ENCODE results near the gene KLC3. TPM values are rescaled to one million over a fixed set of nuclear protein-coding genes. Genes with fewer than 3 reads are reported as not detected.

Gene KLC3
- total and polyA plus RNA-seq, 2 of the 8 experiments (the other 6 are each of a cell fraction or from before 2014, with no cell fraction given): 1.3 to 2.8 TPM

DNA sequence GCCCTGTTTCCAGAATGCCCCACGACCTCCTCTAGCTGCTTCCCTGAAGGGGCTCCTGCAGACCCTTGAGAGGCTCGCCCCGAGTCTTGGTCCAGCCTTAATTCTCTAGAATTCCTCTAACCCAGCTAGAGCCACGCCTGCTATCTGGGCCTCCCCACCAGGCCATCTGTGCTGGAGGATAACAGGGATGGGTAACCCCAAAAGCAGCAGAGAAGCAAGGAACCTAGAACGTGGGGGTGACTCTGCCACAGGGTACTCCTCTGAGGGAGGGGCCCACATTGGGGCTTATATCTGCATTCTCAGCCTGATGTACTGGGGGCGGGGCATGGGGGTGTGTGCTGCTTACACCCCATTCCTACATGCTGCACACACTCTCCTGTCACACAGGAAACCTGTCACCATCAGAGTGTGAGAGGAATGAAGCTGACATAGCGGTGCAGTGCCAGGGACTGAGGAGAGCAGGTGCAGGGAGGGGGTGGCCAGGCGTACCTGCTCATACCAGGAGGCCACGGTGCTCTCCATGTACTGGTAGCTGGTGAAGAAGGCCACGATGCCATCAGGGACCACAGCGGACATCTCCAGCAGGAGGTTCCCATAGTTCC is 13.8 kb downstream of the KLC3 start:
- Histone ChIP-seq H3K56ac (replicated peaks; ENCODE audit: insufficient read length, low read depth, low read length) (no peak overlapping the region), H3K4me2 (ENCODE audit: insufficient read depth in 1 of 2, low read depth in 2 of 2, low read length in 2 of 2) (no peak overlapping the region), H3K4ac (replicated peaks; ENCODE audit: insufficient read length, low read depth, low read length) (no peak overlapping the region), H3K23me2 (ENCODE audit: low read depth, low read length) (no peaks in the 10 kb centered on the region), H4K5ac (ENCODE audit: insufficient read length, low read depth, low read length) (no peak overlapping the region), H3K18ac (ENCODE audit: extremely low read depth, low read length) (no peak overlapping the region), H4K8ac (ENCODE audit: extremely low read depth, insufficient read depth, low read length) (no peak overlapping the region), H3K79me1 (ENCODE audit: low read depth, low read length) (peaks cover 2% of the 10 kb centered on the region; the same call in 1 of the 2 replicates), H3K23ac (ENCODE audit: insufficient read length) (no peak overlapping the region), H3K4me1 (replicated peaks in 1 of 4; ENCODE audit: control insufficient read depth in 3 of 4, insufficient read depth in 4 of 4, low read length in 3 of 4) (0 out of 7 replicates have a peak, but pooled peaks cover 0 to under 1% (median 0%) of the 10 kb centered on the region in 4 experiments), H2BK5ac (ENCODE audit: low read depth, low read length) (no peak overlapping the region), H4K91ac (replicated peaks; ENCODE audit: insufficient read length, low read length) (no peak overlapping the region), H3K9me3 (ENCODE audit: insufficient read depth in 2 of 2, low read depth in 1 of 2, low read length in 1 of 2) (no peaks in the 10 kb centered on the region), H2BK12ac (ENCODE audit: low read depth, low read length) (no peak overlapping the region), H3K27ac (ENCODE audit: low read depth, low read length) (no peak overlapping the region), H3K14ac (ENCODE audit: insufficient read length) (no peak overlapping the region), H3K4me3 (ENCODE audit: extremely low read depth in 1 of 4, insufficient read depth in 2 of 4, low read depth in 3 of 4, low read length in 4 of 4) (no peak overlapping the region), H2BK20ac (ENCODE audit: low read length) (no peak overlapping the region), H3K9ac (replicated peaks in 1 of 4; ENCODE audit: extremely low read depth in 1 of 4, low read depth in 3 of 4, low read length in 3 of 4) (no peak overlapping the region), H3K79me2 (ENCODE audit: control insufficient read depth in 1 of 2, insufficient read depth in 2 of 2, low read length in 2 of 2) (no peaks in the 10 kb centered on the region), H3K36me3 (ENCODE audit: control insufficient read depth in 2 of 4, insufficient read depth in 4 of 4, low read length in 3 of 4) (peaks cover 23 to 71% (median 57%) of the 10 kb centered on the region in 4 experiments), H3K27me3 (replicated peaks in 1 of 4; ENCODE audit: control insufficient read depth in 3 of 4, extremely low read depth in 1 of 4, insufficient read depth in 3 of 4, low read length in 3 of 4) (no peaks in the 10 kb centered on the region), H2BK120ac (replicated peaks; ENCODE audit: low read depth, low read length) (no peak overlapping the region), H4K20me1 (replicated peaks in 1 of 2; ENCODE audit: control insufficient read depth in 1 of 2, insufficient read depth in 2 of 2, low read length in 2 of 2) (peaks cover 0 to 34% of the 10 kb centered on the region in 2 experiments), H2BK15ac (ENCODE audit: low read length) (no peak overlapping the region), H2AK5ac (ENCODE audit: low read depth, low read length) (no peak overlapping the region), H2AFZ (ENCODE audit: low read length) (no peak overlapping the region)
- DNase-seq (ENCODE audit: low read depth in 1 of 2, low spot score in 2 of 2) (no peak), FAIRE-seq (no peak)
- WGBS, 2 experiments (ENCODE audit: extremely low coverage in 1 of 2, insufficient coverage in 1 of 2, insufficient read length in 1 of 2, insufficient replicate concordance in 2 of 2, low coverage in 1 of 2, low lambda C conversion rate in 2 of 2, missing lambda C conversion rate in 1 of 2): 89% methylated on average over 11 of the region's 11 CpGs; no CpG with 5 or more reads in 1 of the 2 experiments
- ChIA-PET POLR2A (ENCODE audit: partially characterized antibody) (interaction anchor here (1.0 to 2.4 kb wide), 4 partner anchors 7 to 15 kb away, joined by 3 to 14 read pairs (median 6); no protein-coding TSS in a partner anchor), CTCF (ENCODE audit: partially characterized antibody) (interaction anchor here (0.6 to 1.9 kb wide), 2 partner anchors 19 to 41 kb away, joined by 4 to 5 read pairs; no protein-coding TSS in a partner anchor)
- no peak for TF ChIP-seq SRF (IDR thresholded peaks at IDR 0.05; ENCODE audit: low read depth, low read length)
- no peak for TF ChIP-seq GTF2F1 (IDR thresholded peaks at IDR 0.05; ENCODE audit: borderline replicate concordance, low read depth, low read length)
- TF ChIP-seq SIRT6 (IDR thresholded peaks at IDR 0.05; ENCODE audit: low read length): no peak
- TF ChIP-seq EP300 (IDR thresholded peaks at IDR 0.05; ENCODE audit: borderline replicate concordance in 1 of 2, low read depth in 2 of 2, low read length in 2 of 2): no peak
- TF ChIP-seq RNF2 (IDR thresholded peaks at IDR 0.05; ENCODE audit: borderline replicate concordance, low read depth, low read length, missing control alignments, poor library complexity, severe bottlenecking): no peak
- TF ChIP-seq HDAC2 (IDR thresholded peaks at IDR 0.05; ENCODE audit: borderline replicate concordance in 1 of 2, low read depth in 2 of 2, low read length in 2 of 2): no peak
- TF ChIP-seq, protein P1, sequence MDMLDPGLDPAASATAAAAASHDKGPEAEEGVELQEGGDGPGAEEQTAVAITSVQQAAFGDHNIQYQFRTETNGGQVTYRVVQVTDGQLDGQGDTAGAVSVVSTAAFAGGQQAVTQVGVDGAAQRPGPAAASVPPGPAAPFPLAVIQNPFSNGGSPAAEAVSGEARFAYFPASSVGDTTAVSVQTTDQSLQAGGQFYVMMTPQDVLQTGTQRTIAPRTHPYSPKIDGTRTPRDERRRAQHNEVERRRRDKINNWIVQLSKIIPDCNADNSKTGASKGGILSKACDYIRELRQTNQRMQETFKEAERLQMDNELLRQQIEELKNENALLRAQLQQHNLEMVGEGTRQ (IDR thresholded peaks at IDR 0.05; ENCODE audit: low read length): no peak
- TF ChIP-seq NANOG (IDR thresholded peaks at IDR 0.05; ENCODE audit: insufficient read depth, low read depth, low read length, poor library complexity, severe bottlenecking): no peak
- TF ChIP-seq BACH1 (IDR thresholded peaks at IDR 0.05; ENCODE audit: low read length): no peak
- no peak for TF ChIP-seq ZNF274 (IDR thresholded peaks at IDR 0.05; ENCODE audit: borderline replicate concordance, extremely low read depth, low read length)
- TF ChIP-seq JUN (IDR thresholded peaks at IDR 0.05; ENCODE audit: low read depth, low read length): no peak

Measured in H1 (cell line).